GM10266 (cell line): Measurements from ENCODE around the gene NPB.

ENCODE experiments used
- DNase-seq: peaks from one replicate; pipeline ENCODE4 v3.0.0; 2012; ENCODE audit errors: extremely low spot score
- TF ChIP-seq, protein P1 (sequence below): IDR thresholded peaks from 2 replicates; pipeline ENCODE4 v1.5.1; 2012; ENCODE audit warnings: mild to moderate bottlenecking, low read depth; ENCODE audit not compliant: control insufficient read depth, insufficient read depth; ENCODE audit errors: missing control alignments

Gene NPB

DNA sequence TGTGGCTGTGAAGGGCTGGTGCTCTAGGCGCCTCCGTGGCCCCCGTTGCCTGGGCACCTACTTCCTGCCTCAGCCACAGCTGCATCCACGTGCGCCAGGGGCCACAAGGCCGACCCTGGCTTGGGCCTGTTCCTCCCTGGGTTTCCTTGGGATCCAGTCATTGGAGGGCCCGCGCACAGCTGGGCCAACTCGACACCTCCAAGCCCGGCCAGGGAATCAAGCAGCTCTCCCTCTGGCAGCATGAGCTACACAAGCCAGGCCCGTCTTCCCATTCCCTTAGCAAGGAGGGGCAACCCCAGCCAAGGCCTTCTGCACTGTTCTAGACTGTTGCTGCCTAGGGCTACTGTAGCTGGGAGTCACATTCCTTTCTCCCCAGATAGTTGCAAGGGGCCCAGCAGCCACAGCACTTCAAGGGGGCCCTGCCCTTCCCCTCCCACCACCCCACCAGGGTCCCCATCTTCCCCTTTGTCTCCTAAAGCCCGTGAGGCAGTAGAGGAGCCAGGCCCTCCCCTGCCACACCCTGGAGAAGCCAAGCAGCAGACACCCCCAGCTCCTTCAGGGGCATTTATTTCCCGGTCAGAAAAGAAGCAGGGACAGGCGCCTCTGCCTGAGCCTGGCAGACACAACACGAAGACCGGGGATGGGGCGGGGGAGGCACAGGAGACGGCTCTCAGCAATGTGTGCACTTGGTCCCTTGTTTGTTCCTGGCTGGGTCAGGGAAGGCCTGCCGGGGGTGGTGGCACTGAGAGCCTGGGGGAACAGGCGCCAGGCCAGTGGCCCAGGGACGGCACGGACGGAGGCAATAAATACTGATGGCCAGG lies 34.7 kb upstream of the NPB start:
- TF ChIP-seq, protein P1, sequence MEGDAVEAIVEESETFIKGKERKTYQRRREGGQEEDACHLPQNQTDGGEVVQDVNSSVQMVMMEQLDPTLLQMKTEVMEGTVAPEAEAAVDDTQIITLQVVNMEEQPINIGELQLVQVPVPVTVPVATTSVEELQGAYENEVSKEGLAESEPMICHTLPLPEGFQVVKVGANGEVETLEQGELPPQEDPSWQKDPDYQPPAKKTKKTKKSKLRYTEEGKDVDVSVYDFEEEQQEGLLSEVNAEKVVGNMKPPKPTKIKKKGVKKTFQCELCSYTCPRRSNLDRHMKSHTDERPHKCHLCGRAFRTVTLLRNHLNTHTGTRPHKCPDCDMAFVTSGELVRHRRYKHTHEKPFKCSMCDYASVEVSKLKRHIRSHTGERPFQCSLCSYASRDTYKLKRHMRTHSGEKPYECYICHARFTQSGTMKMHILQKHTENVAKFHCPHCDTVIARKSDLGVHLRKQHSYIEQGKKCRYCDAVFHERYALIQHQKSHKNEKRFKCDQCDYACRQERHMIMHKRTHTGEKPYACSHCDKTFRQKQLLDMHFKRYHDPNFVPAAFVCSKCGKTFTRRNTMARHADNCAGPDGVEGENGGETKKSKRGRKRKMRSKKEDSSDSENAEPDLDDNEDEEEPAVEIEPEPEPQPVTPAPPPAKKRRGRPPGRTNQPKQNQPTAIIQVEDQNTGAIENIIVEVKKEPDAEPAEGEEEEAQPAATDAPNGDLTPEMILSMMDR, result no peak

DNA sequence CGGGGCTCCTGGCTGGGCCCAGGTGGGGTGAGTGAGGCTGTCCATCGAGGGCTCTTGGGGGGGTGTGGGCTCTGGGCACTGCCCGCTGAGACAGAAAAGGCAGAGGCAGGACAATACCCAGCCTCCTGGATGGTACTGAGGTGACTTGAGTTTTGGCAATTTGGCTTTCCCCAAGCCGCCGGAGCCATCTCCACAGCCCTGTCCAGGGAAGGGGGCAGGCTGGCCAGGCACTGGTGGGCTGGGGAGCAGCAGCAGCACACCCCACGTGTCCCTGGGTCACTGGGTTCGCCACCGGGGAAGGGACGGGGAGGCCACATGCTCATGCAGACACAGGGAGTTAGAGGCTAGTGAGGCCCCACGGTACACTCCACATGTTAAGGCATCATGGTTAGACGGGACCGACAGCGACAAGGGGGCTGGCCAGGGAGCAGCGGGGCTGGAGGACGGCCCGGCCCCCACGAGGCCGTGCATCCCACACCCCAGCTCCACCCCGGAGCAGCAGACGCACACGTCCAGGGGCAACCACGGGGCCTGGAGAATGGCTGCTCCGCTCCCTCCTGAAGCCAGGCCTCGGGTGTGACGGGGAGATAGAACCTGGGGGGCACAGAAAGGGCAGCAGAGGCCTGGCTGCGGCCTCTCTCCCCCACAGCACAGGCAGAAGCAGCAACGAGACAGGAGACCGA lies 33.9 kb upstream of the NPB start:
- TF ChIP-seq, protein P1, result no peak
- no peak for DNase-seq

More for the DNA sequence above, 34.7 kb upstream of the NPB start:
- DNase-seq, result no peak

DNA sequence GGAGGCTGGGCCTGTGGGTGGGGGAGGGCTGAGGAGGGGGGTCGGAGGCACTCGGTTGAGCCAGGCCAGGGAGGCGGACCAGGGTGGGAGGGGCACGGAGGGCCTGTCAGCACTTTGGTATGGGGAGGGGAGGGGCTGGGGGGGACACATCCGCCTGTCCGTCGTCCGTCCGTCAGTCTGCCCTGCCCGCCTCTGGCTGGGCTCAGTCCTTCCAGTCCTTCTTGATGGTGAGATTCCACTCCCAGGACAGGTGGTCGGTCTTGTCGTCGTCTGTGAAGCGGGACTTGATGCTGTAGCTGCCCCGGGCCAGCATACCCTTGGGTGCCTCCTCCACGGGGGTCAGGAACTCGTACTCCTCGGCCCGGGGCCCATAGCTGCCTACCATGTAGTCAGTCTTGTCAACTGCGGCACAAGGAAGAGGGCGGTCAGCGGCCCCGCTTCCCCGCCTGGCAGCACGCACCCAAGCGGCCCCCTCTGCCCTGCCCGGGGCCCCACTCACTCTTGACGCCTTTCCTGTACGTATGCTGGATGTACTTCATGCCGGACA lies 33.3 kb upstream of the NPB start:
- TF ChIP-seq, protein P1, result no peak
- no peak for DNase-seq

DNA sequence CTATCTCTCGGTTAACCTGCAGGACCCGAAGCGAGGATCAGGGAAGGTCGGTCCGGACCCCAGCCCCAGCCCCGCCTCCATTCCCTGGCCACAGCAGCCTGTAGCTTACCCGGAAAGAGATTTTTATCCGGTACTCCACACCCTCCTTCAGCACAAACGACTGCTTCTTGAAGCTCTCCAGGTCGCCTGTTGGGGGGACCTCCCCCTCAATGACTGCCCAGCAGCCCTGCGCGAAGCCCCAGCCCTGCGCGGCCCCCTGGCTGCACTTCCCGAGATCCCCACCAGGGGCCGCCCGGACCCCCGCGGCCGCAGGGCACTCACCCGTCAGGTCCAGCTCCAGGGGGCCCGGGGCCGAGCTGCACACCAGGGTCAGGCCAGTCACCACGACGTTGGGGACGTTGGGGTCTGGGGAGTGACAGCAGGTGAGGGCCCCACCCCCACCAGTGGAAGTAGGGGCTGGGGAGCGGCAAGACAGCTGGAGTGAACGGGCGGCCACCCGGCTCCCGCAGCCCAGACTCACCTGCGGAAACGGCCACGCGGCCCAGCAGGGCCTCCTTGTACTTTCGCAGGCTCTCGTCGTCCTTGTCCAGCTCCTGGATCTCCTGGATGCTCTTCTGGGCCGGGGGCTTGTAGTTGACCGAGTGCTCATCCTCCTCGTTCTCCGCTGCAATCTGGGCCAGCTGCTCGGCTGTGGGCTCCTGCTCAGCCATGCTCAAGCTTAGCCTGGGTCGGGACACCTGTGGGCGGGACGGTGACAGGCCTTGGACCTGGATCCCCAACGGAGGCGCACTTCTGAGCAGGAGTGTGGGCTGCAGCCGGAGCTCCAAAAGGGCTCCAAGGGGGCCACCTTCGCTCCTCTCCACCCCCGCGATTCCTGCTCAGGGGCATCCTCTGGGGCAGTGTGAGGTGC lies 32.6 kb upstream of the NPB start:
- TF ChIP-seq, protein P1, result peak; percentile 76
- DNase-seq, result peak; percentile 79

DNA sequence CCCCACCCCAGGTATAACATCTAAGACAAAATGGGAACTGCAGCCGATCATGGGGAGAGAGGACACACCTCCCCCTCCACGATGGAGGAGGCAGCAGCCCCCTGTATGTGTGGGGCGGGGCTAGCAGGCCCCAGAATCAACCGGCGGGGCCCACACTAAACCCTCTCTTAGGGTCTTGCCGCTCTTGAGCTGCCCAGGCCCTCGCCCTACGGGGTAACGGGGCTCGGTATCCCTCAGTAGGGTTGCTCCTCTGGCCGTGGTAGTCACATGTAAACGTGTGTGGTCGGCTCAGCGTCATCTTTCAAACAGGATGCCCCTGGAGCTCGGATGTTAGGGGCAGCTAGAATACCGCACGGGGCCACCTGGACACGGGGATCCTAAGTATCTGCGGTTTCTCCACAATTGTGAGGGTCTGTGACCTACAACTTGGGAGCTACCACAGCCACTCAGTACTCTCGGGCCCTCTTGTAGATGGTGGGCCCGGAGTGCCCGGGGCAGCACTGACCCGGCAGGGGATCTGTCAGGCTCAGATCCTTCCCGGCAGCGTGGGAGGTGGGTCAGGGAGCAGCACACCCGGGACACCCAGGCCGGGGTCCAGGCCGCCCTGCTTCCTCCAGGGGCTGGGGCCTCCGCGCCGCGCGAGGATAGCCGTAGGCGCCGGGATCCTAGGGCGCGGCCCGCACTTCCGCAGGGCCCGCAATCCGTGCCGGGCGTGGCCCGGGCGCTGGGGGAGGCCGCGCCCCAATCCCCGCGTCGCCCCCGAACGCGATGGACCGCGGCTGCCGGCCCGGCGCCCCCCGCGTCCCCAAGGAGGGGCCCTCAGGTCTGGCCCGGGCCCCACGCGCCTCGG lies 31.7 kb upstream of the NPB start:
- TF ChIP-seq, protein P1, result no peak
- peak; percentile 66 for DNase-seq

DNA sequence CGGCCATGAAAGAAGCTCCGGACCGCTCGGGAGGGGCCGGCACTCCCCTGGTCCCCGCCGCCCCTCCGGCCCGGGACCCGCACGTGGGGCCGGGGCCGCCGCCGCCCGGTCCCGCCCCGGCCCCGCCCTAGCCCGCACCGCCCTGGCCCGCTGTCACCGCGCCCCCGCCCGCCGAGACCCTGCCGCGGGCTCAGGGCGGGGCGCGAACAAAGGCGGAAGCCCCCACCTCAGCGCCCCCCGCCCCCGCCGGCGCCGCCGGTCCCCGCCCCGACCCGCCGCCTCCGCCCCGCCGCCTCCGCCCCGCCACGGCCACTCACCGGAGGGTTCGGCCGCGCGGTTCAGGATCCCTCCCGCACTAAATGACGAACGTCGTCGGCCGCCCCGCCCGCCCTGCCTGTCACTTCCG lies 31.1 kb upstream of the NPB start, which contains the start of gene ARHGDIA:
TSS of gene ARHGDIA (minus strand) at position 357 of the 406 bp plus-strand sequence. CDS start 1,407 bp downstream, outside the sequence.
- no peak for DNase-seq
- TF ChIP-seq, protein P1, result no peak
